Activated naive CD4-positive, alpha-beta T cell treated with Interleukin-2 at 50 U/mL for 16 hours (primary cell): Measurements from ENCODE around the gene LYL1.

Experiments
- DNase-seq: peaks from one replicate; pipeline ENCODE4 v3.0.0-alpha.2; 2020

Gene LYL1

DNA sequence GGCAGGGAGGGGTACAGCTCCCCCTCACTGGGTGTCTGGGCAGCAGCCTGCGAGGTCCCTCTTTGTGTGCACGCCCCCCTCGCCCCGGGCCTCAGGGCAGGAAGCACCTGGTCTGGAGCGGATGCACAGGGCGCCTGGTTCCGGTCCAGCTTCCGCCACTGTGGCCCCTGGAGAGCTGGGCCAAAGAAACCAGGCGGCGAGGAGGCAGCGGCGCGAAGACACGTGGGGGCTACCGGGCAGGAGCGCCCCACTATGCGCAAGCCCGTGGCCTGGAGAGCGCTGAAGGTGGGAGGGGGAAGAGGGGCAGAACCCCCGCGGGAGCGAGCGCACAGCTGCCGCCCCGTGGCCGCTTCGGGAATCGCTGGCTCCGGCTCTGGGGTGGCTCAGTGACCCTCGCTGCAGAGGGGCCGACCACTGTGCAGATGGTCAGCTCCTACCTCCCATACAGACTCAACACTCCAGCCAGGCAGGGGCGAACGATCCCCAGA lies 1.7 kb upstream of the LYL1 start:
- peak; percentile 73 for DNase-seq

DNA sequence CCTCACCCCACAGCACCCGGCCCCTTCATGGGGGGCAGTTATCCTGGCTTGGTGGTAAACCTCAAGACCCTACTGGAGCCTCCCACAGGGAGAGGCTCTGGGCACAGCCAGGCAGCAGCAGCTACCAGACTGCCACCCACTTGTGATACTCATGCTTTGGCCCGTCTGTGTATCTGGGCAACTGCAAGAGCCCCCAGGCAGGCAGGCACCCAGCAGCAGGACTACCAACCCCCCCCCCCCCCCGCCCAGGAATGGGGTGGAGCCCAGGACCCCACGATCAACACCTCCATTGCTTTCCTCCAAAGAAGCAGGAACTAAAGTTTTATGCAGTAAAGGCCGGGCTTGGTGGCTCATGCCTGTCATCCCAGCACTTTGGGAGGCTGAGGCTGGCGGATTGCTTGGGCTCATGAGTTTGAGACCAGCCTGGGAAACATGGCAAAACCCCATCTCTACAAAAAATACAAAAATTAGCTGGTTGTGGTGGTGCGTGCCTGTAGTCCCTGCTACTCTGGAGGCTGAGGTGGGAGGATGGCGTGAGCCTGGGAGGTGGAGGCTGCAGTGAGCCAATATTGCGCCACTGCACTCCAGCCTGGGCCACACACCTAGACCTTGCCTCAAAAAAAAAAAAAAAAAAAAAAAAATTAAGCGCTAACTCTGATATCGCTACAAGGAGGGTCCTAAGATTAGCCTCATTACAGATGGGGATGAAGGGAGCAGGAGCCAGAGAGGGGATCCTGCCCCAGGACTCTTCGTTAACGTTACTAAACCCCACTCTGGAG lies 1.1 kb upstream of the LYL1 start:
- DNase-seq, result no peak

DNA sequence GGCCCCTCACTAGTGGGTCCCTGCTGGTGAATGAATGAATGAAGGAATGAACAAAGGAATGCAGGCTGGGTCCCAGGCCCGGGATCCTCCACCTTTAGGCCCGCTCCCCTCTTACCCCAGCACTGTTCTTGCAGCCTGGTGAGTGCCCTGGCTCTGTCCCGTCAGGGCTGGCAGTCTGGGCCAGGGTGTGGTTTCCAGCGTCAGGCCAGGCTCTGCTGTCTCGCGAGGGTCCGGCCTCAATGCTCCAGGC lies 317 bp downstream of the LYL1 start:
- DNase-seq, result no peak

DNA sequence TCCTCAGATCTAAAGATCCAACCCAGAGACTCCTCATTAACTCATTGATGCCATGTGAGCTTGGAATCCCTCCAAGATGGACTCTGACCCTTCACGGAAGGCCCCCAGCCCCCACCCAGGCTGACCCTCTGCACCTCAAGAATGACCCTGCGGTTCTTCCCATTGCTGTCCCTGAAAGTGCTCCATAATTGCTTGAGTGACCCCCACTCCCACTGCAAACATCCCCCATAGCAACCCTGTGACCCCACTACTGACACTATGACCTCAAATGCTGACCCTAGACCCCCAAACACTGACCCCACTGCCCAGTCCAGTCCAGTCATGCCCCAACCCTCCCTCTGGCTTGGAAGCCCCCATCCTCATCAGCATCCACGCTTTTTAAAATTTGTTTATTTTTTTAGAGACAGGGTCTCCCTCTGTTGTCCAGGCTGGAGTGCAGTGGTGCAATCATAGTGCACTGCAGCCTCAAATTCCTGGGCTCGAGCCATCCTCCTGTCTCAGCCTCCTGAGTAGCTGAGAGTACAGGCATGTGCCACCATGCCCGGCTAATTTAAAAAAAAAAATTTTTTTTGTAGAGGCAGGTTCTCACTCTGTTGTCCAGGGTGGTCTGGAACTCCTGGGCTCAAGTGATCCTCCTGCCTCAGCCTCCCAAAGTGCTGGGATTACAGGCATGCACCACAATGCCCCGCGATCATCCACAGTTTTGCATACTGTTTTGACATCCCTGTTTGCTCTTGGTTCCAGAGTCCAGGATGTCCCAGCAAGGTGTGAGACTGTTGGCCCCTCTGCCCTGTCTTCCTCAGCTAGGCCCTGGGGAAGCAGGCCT lies 855 bp downstream of the LYL1 start:
- no peak for DNase-seq

DNA sequence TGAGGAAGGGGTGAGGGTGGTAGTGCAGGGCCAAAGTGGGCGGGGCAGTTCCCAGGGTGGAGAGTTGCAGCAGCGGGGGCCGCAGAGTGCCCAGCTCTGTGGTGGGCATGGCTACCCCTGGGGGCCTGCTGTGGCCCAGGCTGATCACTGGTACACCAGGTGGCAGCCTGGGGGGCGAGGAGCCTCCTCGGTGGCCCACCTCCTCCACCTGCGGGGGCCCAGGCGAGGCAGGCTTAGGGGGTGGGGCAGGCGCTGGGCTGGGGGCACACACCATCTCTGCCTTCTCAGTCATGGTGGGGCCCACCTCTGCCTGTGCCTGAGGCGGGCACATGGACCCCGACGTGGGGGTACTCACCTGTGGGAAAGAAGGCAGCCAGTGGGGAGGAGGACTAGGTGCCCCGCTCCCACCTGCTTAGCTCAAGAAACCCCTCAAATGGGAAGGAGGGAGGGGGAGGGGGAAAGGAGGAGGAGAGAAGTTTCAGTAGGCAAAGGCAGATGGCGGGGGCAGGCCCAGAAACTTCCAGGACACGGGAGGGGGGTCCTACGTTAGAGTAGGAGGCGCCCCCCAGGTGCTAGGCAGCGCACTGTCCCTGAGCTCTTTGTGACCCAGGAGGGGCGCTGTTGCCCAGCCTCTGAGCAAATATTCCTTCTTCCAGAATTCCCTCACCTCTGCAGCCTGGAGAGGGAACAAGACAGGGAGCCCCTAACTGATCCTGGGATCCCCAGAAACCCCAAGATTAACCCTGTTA lies 1.6 kb downstream of the LYL1 start:
- no peak for DNase-seq

DNA sequence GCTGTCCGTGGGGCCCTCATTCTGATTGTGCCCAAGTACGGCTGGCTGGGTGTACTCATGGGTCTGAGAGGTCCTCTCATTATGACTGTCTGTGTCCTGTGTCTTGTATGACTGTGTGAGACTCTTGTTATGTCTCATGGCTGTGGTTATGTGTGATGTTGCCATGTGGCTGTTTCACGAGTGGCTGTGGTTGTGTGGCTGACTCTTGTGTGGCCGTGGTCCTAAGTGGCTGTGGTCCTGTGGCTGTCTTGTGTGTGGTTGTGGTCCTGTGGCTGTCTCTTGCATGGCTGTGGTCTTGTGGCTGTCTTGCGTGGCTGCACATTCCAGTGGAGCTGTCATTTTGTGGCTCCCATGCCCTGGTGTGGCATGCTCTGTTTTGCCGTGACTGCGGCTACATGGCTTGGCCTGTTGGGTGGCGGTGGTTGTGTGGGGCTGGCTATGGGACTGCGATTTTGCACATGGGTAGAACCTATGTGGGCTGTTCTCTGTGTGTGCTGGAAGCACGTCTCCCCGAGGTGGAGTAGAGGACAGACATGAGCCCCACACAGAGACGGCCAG lies 2.5 kb downstream of the LYL1 start:
- DNase-seq, result peak; percentile 77

DNA sequence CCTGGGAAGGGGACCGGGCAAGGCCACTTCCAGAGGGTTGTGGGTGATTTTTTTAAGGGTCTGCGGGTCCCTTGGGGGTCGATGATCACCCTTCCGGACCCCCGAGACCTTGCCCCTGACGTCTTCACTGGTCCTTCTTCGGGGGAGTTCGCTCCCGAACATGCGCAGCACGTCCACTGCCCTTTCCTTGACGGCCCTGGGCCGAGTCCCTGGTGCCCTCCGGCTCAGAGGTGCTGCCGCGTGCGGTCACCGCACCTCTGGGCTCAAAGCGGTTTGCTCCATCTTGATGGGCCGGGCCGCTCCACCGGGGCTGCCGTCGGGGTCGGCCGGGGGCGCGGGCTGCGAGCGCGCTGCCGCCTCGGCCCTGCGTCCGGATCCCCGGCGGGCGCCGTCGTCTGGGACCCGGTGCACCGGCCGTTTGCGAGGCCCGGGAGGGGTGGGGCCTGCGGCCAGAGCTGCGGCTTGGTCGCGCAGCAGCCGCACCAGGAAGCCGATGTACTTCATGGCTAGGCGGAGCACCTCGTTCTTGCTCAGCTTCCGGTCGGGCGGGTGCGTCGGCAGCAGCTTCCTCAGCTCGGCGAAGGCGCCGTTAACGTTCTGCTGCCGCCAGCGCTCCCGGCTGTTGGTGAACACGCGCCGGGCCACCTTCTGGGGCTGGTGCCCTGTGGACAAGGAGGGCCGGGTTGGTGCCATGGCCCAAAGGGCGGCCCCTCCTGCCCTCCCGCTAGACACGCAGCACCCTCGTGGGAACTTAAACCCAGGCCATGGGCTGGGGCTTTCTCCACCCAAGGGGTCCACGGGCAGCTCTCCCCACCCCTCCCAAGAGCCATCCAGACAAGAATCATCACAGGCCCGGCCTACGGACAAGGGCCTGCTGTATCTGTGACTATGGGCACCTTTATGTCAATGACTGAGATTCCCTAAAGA lies 3.3 kb downstream of the LYL1 start:
- peak; percentile 80 for DNase-seq

DNA sequence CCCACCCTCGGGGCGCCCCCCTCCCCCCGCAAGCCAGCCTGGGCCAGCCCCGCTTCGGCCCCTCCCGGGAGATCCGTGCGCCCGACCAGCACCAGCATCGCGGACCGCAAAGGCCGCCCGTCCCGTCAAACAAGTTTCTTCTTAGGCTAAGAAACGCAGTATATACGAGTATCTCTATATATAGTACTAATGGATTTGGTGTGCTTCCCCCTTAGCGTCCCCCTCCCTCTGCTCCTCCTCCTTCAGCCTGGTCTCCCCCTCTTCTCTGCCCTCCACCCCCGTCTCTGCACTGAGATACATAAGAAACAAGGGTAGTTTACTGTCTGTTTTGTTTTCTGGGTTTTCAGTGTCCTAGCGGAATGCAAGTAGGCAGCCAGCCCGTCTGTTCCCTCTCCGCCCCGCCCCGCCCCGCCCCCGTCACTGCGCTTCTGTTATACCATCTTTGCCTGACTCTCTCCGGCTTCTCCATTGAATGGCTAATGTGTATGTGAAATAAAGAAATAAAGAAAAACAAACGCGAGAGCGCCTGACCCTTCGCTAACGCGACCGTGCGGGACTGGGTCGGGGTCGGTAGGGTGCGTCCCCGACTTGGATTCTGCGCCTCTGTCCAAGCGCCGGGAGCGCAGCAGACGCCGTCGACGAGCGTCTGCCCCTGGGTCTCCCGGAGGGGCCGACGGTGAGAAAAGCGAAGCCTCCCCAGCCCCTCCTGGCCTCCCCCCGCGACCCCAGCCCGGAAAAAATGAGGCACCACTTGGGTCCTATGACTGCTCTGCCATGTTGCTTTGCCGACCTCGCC lies 4.2 kb downstream of the LYL1 start:
- DNase-seq, result peak; percentile 32

DNA sequence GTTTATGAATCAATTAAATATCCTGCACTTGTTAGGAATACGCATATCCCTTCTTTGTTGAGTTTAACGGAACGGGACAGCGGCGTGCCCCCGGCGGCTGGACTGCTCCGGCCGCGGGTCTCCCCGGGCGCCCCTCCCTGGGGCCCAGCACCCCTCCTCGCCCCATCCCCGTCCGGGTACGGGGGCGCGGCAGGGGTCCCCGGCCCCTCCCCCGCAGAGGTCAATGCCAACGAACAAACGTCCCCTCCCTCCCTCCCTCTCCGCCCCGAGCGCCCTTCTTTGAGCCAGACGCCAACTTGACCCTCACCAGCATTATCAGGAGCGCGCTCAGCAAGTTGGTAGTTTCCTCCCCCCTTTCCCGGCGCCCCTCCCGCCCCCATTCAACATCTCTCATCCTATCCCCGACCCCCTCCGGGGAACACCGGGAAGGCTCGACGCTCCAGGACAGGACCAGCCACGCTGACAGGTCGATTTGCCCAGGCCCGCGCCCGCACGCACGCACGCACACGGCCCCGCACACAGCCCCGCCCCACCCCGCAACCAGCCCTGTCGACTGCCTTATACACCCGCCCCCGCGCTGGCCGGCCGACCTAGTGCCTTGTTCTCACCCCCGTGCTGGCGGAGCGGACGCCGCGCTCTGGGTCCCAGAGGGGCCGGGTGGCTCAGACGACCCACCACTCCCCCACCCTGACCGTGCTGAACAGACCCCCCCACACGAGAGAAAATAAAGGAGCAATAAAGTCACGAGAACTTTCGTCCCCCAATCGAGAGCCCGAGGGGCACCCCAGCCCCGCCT lies 5.0 kb downstream of the LYL1 start:
- no peak for DNase-seq

DNA sequence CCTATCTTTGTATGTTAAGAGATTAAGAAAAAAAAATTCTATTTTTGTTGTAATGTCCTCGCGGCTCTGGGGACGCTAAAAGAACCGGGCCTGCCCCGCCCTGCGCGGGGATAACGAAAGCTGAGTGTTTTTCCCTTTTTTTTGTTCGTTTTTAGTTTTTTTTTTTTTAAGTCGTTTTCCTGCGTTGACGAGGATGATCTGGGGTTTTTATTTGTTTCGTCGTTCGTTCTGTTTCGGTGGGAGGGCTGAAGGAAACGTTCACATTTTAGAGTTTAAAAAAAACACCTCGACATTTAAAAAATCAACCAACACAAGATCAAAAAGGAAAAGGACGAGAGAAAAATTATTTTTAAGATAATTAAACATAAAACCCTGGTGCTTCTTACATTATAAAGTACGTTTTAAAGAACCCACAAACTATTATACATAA lies 5.6 kb downstream of the LYL1 start:
- DNase-seq, result no peak

DNA sequence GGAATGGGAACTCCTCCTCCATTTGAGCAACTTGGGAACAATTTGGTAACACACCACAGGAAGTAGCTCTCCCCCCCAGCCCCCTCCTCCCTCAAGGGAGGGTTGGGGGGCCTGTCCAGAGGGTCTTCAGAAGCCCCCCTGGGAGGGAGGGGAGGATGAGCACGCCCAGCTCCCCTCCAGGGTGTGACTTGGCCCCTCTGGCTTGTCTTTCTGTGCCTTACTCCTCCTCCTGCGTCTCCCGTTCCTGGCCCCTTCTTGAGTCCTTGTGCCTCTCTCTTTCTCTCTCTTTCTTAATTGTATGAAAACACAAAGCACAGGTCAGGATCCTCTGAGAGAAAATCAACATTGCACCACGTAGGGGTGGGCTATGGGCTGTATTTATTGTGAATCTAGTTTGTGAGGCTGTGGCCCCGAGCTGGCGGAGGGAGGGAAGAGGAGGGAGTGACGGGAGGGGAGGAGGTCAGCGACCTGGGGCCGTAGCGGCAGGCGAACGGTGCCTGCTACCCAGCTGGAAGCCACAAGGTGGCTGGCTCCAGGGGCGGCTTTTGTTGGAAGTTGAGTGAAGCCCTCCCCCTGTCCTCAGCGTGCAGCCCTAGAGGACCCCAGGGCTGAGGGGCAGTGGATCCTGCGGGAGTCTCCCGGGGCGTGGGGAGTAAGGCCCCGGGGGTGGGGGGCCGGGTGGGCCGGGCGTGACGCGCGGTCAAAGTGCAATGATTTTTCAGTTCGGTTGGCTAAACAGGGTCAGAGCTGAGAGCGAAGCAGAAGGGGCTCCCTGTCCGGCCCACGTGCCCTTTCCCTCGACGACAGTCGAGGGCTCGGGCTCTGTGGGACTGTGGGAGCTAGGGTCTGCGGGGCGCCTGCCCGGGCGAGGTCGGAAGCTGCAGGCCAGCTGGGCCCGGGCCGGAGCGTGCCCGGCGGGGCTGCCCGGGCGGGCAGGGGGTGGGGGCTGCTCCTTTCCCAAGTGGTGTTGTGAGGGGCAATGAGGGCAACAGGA lies 6.4 kb downstream of the LYL1 start:
- DNase-seq, result no peak

DNA sequence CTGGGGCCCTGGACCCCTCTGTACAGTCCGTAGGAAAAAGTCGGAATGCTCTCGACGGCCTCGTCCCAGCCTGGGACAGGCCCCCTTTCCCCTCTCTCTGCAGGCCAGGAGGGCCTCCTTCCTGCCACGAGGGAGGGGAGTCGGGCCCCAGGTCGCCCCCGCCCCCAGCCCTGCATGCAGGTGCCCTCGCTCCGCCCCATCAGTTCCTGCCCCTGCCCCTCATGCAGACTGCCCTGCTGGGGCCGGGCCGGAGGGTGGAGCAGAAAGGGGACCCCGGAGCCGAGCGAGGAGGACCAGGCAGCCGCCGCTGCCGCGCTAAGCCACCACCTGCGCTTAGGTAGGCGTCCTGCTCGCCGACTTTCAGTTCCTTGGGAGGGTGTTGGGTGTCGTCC lies 7.3 kb downstream of the LYL1 start:
- DNase-seq, result no peak

DNA sequence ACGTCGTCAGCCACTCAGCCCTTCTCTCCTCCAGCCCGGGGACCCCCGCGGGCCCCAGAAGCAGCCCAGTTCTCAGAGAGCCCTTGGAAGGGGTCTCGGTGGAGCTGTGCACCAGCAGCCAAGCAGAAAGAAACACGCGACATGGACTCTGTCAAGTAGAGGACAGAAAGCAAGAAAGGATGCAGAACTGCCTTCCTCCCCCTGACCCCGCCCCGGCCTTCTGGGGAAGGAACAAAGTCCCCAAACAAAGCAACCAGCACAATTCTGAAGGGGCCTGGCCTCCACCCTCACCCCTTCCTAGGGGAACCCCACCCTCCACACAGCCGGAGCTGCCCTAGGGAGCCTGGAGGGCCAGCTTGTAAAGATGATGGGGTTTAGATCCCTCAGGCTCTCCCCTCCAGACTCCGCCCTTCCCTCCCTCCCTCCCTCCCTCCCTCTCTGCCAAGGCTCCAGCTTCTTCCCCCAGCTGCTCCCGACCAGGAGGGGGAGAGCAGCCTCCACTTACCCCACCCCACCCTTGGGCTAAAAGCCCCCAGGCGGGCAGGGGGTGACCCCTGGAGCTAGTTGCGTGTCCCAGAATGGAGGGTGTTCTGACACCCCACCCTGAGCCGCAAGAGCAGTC lies 7.8 kb downstream of the LYL1 start:
- no peak for DNase-seq

DNA sequence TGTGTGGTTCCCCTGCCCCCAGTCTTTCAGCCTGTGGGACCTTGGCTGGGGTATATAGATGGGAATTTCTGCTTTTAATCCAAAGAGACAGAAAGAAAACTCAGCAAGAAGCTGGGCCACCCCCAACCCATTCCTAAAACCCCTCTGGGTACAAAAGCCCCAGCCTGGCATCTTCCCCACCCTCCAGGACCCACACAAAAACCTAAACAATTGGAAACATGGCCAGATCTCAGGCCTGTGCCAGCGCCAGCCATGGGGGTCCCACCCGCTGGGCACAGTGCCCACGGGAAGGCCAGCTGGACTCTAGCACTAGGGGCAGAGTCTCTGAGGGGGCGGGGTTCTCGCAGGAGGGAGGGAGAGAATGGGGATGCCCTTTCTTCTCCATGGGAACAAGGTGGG lies 8.6 kb downstream of the LYL1 start:
- DNase-seq, result no peak

DNA sequence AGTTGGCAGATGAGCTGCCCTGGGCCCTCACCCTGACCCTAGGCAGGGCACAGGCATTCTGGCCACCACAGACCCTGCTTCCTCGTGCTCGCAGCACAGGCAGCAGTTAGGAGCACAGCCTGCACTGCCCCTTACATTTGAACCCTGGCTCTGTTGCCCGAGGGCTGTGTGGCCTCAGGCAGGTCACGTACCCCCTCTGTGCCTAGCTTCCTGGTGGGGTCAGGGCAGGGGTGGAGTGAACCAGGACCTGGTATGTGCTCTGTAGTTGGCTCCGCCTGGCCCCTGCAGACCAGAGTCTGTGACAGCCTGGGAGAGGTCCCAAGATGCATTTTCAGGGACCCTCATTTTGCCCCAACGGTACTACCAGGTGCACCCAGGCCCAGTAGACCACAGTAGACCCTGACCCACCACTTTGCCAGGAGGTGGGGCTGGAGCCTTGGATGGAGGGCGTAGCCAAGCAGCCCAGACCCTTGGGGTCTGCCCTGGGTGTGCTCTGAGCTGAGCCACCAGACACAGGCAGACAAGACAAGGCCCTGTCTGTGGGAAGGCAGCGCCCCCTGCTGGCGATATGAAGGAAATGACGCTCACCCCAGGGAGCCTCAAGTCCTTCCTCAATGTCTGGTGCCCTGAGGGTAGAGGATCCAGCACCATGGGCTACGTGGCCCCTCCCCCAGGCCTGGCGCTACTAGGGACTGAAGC lies 9.1 kb downstream of the LYL1 start:
- DNase-seq, result peak; percentile 81

DNA sequence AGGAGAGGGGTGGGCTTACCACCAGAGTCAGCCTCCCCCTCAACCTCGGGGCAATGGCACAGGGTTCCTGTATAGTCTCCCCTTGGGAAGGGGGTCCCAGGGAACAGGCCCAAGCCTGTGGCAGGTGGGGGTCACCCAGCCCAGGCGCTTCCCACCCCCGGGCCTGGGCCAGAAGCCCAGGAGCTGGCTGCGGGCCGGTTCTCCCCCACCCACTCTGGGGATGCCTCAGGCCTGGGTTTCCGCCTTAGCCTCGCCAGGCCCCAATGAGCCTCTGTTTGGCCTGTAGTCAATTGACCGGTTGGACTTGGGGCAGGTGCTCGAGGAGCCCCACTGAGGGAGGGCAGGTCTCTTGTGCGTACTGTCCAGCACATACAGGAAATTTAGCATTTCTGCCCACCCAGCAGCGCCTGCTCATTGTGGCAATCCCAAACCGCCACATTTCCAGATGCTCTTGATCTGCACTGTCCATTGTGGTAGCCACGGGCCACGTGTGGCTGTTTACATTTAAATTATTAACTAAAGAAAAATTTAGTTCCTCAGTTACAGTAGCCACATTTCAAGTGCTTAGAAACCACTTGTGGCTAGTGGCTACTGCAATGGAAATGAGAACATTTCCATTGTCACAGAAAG lies 9.9 kb downstream of the LYL1 start:
- DNase-seq, result no peak

DNA sequence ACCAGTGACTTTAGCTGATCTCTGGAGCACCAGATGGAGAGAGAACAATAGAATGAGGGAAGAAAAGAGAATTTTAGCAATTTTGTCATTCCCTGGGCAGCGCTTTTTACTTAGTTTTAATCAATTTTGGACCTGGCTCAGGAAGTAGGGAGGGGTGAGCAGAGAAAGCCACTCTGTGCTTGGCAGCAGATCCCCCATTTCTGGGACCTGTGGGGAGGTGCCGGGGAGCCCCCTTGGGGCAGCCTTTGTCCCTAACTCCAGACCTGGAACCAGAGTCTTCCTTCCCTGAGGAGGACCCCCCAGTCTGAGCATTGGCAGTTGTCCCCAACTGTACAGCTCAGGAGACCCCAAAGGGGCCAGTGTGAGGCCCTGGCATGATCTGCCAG lies 10.5 kb downstream of the LYL1 start:
- DNase-seq, result no peak
